Activated T-cell treated with anti-CD3 and anti-CD28 coated beads, Interleukin-2, amount 50 U/mL, for 48 hours (primary cell): ENCODE results near the gene ZNF22.

ENCODE experiments used
- DNase-seq, 2 experiments: peaks; one replicate each; pipeline ENCODE4 v3.0.0-alpha.2; 2020

The ZNF22 gene

DNA sequence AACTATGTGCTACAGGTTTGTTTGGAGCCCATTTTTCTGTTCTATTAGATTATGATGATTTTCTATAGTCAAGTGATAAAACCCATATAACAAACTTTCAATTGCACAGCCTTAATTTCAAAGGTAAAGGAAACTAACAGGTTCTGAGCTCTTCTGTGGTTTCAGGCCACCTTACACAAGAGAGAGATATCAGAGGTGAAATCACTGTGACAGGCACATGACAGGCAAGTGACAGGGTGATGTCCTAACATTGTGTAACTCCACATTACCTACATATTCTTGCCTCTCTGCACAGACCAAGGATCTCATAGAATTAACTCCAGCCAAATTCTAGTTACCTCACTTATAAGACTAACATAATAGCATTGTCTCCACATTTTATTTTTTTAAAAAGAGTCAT lies 35.0 kb downstream of the ZNF22 start:
- DNase-seq: no peak

DNA sequence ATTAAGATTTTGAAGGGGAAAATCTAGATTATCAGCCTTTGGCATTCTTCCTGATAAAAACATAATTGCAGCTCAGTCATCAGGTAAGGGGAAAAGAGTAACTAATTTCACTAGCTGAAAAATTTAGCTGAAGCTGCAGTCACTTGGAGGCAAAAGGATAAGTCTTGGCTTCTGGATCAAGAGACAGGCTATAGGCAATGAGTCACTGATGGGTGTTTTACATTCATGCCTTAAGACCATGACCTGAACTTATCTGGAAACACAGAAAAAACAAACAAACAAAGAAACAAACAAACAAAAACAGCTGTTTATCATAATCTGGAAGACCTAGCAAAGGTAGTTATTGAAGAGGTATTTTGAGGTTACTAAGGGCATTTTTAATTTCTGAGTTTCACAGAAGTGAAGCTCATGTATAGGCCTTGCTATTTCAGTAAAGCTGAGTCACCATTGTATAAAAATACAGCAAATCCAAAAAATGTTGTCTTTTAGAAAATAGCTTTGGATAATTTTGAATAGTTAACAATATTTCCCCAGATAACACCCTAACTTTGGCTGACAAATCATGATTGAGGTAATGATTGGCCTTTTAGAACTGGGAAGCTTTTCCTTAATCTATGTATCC lies 40.3 kb downstream of the ZNF22 start:
- DNase-seq: no peak

DNA sequence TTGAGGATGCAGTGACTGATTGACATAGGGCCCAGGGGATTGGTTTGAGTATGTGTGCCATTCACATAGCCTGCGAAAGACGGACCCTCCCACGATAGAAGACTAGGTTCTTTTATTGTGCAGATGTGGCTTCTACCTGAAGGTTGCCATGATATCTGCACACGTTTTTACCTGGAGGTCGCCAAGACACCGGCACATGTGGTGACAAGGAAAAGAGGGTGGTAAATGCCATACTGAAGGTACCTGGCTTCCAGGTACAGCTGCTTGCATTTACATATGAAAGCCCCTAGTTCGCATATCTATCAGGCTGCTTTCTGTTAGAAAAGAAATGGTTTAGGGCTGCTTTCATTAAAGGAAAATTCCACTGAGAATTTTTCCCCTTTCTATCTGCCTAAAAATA lies 43.6 kb downstream of the ZNF22 start:
- no peak for DNase-seq

DNA sequence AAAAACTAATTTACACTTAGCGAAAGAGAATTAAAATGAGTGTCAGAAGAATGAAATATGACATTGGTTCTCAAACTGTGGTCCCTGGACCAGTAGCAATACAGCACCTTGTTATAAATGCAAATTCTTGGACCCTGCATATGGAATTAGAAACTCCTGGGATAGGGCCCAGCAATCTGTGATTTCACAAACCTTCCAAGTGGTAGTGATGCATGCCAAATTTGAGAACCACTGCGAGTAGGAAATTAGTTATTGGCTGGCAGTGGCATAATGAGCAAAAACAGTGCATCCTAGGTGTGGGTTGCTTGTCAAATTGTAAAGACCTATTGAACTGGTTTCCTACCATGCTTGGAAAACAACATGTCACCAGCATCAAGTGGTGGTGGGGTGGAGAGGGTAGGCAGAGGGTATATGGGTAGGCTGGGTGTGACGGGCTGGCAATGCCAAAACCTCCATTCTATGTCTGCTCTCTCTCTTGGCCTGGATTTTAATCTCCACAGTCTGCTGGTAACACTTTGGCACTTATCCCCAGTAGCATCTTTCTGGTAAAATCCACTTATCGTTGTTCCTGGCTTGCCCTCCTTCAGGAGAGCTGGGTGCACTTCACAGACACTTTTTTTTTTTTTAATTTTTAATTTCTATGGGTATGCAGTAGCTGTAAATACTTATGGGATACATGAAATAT lies 50.0 kb downstream of the ZNF22 start:
- DNase-seq: no peak

DNA sequence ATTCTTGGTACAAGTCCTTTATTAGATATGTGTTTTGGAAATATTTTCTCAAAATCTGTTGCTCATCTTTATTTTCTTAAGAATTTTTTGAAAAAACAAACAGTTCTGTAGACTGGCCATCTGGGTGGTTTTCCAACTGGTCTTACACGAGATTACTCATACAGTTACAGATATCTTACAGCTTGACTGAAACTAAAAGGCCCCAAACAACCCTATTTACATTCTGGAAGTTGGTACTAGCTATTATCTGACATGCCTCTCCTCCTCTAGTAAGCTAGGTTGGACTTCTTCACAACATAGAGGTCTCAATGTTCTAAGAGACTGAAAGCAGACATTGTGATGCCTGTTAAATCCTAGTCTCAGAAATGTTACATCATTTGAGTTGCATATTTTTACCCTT lies 52.0 kb downstream of the ZNF22 start:
- no peak for DNase-seq

DNA sequence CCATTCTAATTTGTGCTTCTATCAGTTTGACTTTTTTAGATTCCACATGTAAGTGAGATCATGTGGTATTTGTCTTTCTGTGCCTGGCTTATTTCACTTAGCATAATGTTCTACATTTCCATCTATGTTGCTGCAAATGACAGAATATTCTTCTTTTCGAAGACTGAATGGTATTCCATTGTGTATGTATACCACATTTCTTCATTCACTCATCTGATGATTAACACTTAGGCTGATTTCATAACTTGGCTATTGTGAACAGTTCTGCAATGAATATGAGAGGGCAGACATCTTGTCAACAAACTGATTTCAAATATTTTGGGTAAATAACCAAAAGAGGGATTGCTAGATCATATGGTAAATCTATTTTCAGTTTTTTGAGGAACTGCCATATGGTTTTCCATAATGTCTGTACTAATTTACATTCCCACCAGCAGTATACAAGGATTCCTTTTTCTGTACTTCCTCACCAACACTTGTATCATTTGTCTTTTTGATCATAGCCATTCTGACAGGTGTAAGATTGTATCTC lies 52.9 kb downstream of the ZNF22 start:
- DNase-seq: no peak
